Measurements from ENCODE around the gene HTR3D. TPM values are rescaled to one million over a fixed set of nuclear protein-coding genes. Genes with fewer than 3 reads are reported as not detected.

HTR3D gene
- total and polyA plus RNA-seq, 2 donors (not counting 1 experiment from before 2014, with no cell fraction given) = not detected

- Histone ChIP-seq H3K9ac (ENCODE audit: low read length) (peak within 1 kb of the TSS; percentile 95), H4K20me1 (ENCODE audit: control insufficient read depth, insufficient read depth, low read length, poor library complexity, severe bottlenecking) (no peaks in the 10 kb centered on the region), H3K9me3 (ENCODE audit: control extremely low read depth in 1 of 3, control insufficient read depth in 2 of 3, insufficient read depth in 1 of 3, low read length in 2 of 3) (no peaks in the 10 kb centered on the region), H3K4me3 (ENCODE audit: control extremely low read depth in 1 of 5, extremely low read depth in 1 of 5, insufficient read depth in 1 of 5, low read depth in 2 of 5, low read length in 4 of 5) (peak within 1 kb of the TSS; percentile 73 to 99 (median 93)), H3K36me3 (replicated peaks in 1 of 2; ENCODE audit: control extremely low read depth in 1 of 2, control insufficient read depth in 1 of 2, extremely low read depth in 1 of 2, insufficient read depth in 2 of 2, low read length in 1 of 2) (no peaks in the 10 kb centered on the region), H3K79me2 (ENCODE audit: control insufficient read depth, insufficient read depth, low read length) (peaks cover 11% of the 10 kb centered on the region), H3K4me1 (ENCODE audit: control insufficient read depth in 2 of 2, insufficient read depth in 2 of 2, low read length in 2 of 2) (peaks cover 10 to 13% of the 10 kb centered on the region in 2 donors), H3K4me2 (replicated peaks; ENCODE audit: low read depth, low read length, poor library complexity, severe bottlenecking) (peak within 1 kb of the TSS; percentile 85), H2AFZ (ENCODE audit: insufficient read depth, low read depth, low read length, poor library complexity, severe bottlenecking) (peak within 1 kb of the TSS; percentile 100), H3K27me3 (replicated peaks in 1 of 4; ENCODE audit: control extremely low read depth in 1 of 4, control insufficient read depth in 3 of 4, insufficient read depth in 4 of 4, low read length in 3 of 4) (no peaks in the 10 kb centered on the region), H3K27ac (ENCODE audit: low read length in 2 of 2) (peak within 1 kb of the TSS in 1 of 2 donors; percentile 10)
- H3K4me1 Mint-ChIP-seq = peaks cover 20% of the 10 kb centered on the region
- no peaks in the 10 kb centered on the region for H3K9me3 Mint-ChIP-seq (ENCODE audit: insufficient read depth)
- WGBS (ENCODE audit: insufficient coverage) = under 1% methylated on average over 54 of the region's 55 CpGs
- DNase-seq (peak; percentile 89), ATAC-seq (ENCODE audit: low read depth) (peak; percentile 96)
- peak within 1 kb of the TSS; percentile 100 for H3K4me3 Mint-ChIP-seq
- peaks cover 15% of the 10 kb centered on the region for H3K27me3 Mint-ChIP-seq
- ChIA-PET POLR2A (interaction anchor here (0.8 to 1.0 kb wide), 2 partner anchors 123 to 232 kb away, joined by 3 read pairs; partner anchors contain the start of gene EEF1AKMT4), CTCF (interaction anchor here (0.7 to 5.6 kb wide), 15 partner anchors 11 to 298 kb away, joined by 3 to 84 read pairs (median 3); partner anchors contain the start of genes EIF2B5 and PARL)
- peak within 1 kb of the TSS; percentile 94 for H3K27ac Mint-ChIP-seq
- TF ChIP-seq, protein P1, sequence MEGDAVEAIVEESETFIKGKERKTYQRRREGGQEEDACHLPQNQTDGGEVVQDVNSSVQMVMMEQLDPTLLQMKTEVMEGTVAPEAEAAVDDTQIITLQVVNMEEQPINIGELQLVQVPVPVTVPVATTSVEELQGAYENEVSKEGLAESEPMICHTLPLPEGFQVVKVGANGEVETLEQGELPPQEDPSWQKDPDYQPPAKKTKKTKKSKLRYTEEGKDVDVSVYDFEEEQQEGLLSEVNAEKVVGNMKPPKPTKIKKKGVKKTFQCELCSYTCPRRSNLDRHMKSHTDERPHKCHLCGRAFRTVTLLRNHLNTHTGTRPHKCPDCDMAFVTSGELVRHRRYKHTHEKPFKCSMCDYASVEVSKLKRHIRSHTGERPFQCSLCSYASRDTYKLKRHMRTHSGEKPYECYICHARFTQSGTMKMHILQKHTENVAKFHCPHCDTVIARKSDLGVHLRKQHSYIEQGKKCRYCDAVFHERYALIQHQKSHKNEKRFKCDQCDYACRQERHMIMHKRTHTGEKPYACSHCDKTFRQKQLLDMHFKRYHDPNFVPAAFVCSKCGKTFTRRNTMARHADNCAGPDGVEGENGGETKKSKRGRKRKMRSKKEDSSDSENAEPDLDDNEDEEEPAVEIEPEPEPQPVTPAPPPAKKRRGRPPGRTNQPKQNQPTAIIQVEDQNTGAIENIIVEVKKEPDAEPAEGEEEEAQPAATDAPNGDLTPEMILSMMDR (IDR thresholded peaks at IDR 0.05) = peak; percentile 81
- no peak for TF ChIP-seq EZH2 (IDR thresholded peaks at IDR 0.05; ENCODE audit: borderline replicate concordance, insufficient read depth, low read depth, low read length, poor library complexity, severe bottlenecking)
- intact Hi-C loops (cut with micrococcal nuclease) = loop anchor here (1.0 to 5.0 kb wide), 9 partner anchors 113 to 795 kb away; partner anchors contain the start of genes EIF2B5, PARL, PSMD2 and VPS8
Observed at GRCh38 chr3:184017672-184018423, 13.7 kb upstream of the HTR3D start, which contains the start of gene ABCC5. Gene ABCC5, minus strand, starts transcription at chr3:184017884. Its CDS starts 3,492 bp downstream, at chr3:184014392.

All from B cell (primary cell).